Ishikawa (cell line): ENCODE results near the gene IKZF4.

ENCODE experiments used
- CEBPB ChIP-seq: IDR thresholded peaks from 2 replicates; pipeline ENCODE4 v1.6.1; 2012
- CREB1 ChIP-seq: IDR thresholded peaks from 2 replicates; pipeline ENCODE4 v1.6.1; 2012; ENCODE audit warnings: low read depth
- EGR1 ChIP-seq: IDR thresholded peaks from 2 replicates; pipeline ENCODE4 v1.6.1; 2012
- EP300 ChIP-seq: IDR thresholded peaks from 2 replicates; pipeline ENCODE4 v1.6.1; 2012; ENCODE audit warnings: borderline replicate concordance
- FOXM1 ChIP-seq: IDR thresholded peaks from 2 replicates; pipeline ENCODE4 v1.6.1; 2012; ENCODE audit warnings: low read depth, borderline replicate concordance
- MAX ChIP-seq: IDR thresholded peaks from 2 replicates; pipeline ENCODE4 v1.6.1; 2012
- NFIC ChIP-seq: IDR thresholded peaks from 2 replicates; pipeline ENCODE4 v1.6.1; 2012
- RAD21 ChIP-seq: IDR thresholded peaks from 2 replicates; pipeline ENCODE4 v1.6.1; 2012; ENCODE audit warnings: low read depth
- REST ChIP-seq: IDR thresholded peaks from 2 replicates; pipeline ENCODE4 v1.6.1; 2012; ENCODE audit warnings: low read depth, mild to moderate bottlenecking
- TAF1 ChIP-seq: IDR thresholded peaks from 2 replicates; pipeline ENCODE4 v1.6.1; 2012; ENCODE audit warnings: low read depth, mild to moderate bottlenecking
- TCF12 ChIP-seq: IDR thresholded peaks from 2 replicates; pipeline ENCODE4 v1.6.1; 2012; ENCODE audit warnings: low read depth
- TEAD4 ChIP-seq: IDR thresholded peaks from 2 replicates; pipeline ENCODE4 v1.6.1; 2012
- USF1 ChIP-seq: IDR thresholded peaks from 2 replicates; pipeline ENCODE4 v1.6.1; 2012
- YY1 ChIP-seq: IDR thresholded peaks from 2 replicates; pipeline ENCODE4 v1.6.1; 2012; ENCODE audit warnings: low read depth
- ZBTB7A ChIP-seq: IDR thresholded peaks from 2 replicates; pipeline ENCODE4 v1.6.1; 2012; ENCODE audit warnings: low read depth

IKZF4 gene

GRCh38 chr12:56007564-56008559, 13.0 kb upstream of the IKZF4 start:
- peak; percentile 13; the same call in 1 of the 2 replicates for TF ChIP-seq TAF1
- no peak for TF ChIP-seq YY1
- TF ChIP-seq TEAD4: no peak
- no peak for TF ChIP-seq EP300
- no peak for TF ChIP-seq USF1
- TF ChIP-seq EGR1: peak; percentile 69; the same call in 1 of the 2 replicates
- peak; percentile 97 for TF ChIP-seq ZBTB7A

GRCh38 chr12:56010111-56010570, 10.7 kb upstream of the IKZF4 start:
- no peak for TF ChIP-seq FOXM1
- no peak for TF ChIP-seq TEAD4
- no peak for TF ChIP-seq NFIC
- no peak for TF ChIP-seq REST
- TF ChIP-seq TAF1: no peak
- TF ChIP-seq USF1: no peak
- TF ChIP-seq CEBPB: no peak
- TF ChIP-seq EP300: no peak
- no peak for TF ChIP-seq CREB1
- TF ChIP-seq ZBTB7A: no peak
- no peak for TF ChIP-seq TCF12
- TF ChIP-seq MAX: no peak
- no peak for TF ChIP-seq RAD21
- no peak for TF ChIP-seq EGR1
- TF ChIP-seq YY1: no peak

GRCh38 chr12:56011509-56012090, 9.2 kb upstream of the IKZF4 start:
- no peak for TF ChIP-seq EP300
- no peak for TF ChIP-seq FOXM1
- no peak for TF ChIP-seq NFIC
- no peak for TF ChIP-seq REST
- TF ChIP-seq RAD21: no peak
- no peak for TF ChIP-seq TCF12
- TF ChIP-seq ZBTB7A: no peak
- no peak for TF ChIP-seq USF1
- TF ChIP-seq CREB1: no peak
- TF ChIP-seq TAF1: no peak
- no peak for TF ChIP-seq CEBPB
- TF ChIP-seq YY1: no peak
- no peak for TF ChIP-seq TEAD4

- TF ChIP-seq TCF12 (no peak), YY1 (no peak), MAX (no peak), TEAD4 (no peak), TAF1 (no peak), REST (no peak), CREB1 (no peak), ZBTB7A (no peak), RAD21 (no peak), NFIC (no peak), USF1 (no peak), EP300 (no peak), FOXM1 (no peak), EGR1 (no peak), CEBPB (no peak)
These were observed 7.4 kb upstream of the IKZF4 start for GRCh38 chr12:56013482-56013881.
